Left renal pelvis (tissue), 4 donors: ENCODE data around the gene NIBAN1. TPM values are rescaled to one million over a fixed set of nuclear protein-coding genes. Genes with fewer than 3 reads are reported as not detected.
"Not testable (repeated sequence)": the region's sequence is repeated elsewhere in the genome, so short reads cannot be mapped to it uniquely, and the experiment has no call there.

Source experiments
- DNase-seq, 4 donors: peaks; one replicate each; pipeline ENCODE4 v3.0.0-alpha.2; 2013; ENCODE audit warnings: low read depth in 4 of 4, low spot score in 3 of 4
- polyA plus RNA-seq, 4 donors: library from polyadenylated mRNA; unstranded; fragments of 120-200 nt; gene quantifications; one replicate each; pipeline ENCODE4 v1.2.1, GENCODE V29; 2013; ENCODE audit not compliant: insufficient read length in 4 of 4

The NIBAN1 gene
- polyA plus RNA-seq, 4 donors, result 3.0 to 18.3 (median 4.0) TPM

DNA sequence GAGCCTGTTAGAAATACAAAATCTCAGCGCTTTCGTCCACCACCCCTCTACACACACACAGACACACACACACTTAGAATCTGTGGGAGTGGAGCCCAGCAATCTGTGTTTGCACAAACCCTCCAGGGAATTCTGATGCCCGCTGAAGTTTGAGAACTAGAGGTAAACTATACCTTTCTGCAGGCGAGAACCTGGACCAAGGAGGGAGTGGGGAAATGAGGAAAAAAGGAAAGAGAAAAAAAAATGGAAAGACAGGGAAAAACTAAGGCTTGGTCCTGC, 468 bp upstream of the NIBAN1 start:
- DNase-seq, result no peak

DNA sequence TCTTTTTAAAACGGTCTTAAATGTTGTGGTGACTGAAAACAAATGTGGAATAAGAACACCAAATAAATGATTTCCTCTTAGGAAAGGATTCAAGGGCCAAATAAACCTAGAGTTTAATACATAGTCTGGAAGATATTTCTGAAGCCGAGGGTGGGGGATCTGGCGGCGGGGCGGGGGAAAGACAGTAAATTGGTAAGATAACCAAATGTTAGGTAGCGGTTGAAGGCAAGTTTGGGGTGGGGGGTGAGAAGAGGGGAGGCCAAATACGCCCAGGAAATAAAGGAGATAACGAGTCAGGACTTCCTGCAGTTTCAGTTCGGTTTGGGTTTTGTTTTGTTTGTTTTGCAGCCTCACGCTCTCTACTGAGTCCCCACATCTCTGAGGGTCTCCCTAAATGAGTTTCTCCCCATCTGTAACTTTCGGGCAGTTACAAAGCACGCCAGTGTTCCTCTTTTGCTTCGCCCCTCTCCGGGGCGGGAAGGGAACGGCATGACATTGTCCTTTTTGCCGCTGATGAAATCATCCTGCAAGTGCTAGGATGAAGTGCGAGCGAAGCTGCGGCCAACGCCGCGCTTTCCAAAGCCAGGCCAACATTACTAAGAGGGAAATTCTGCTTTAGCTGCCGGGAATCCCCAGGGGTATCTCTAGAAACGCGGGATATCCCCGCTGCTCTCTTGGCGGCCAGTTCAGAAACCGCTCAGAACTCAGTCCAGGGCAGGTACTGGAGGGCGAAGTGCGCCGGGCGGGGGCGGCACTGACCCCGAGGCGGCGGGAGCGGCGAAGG, 844 bp downstream of the NIBAN1 start:
- DNase-seq, result peak in 1 of 4 donors; percentile 44

DNA sequence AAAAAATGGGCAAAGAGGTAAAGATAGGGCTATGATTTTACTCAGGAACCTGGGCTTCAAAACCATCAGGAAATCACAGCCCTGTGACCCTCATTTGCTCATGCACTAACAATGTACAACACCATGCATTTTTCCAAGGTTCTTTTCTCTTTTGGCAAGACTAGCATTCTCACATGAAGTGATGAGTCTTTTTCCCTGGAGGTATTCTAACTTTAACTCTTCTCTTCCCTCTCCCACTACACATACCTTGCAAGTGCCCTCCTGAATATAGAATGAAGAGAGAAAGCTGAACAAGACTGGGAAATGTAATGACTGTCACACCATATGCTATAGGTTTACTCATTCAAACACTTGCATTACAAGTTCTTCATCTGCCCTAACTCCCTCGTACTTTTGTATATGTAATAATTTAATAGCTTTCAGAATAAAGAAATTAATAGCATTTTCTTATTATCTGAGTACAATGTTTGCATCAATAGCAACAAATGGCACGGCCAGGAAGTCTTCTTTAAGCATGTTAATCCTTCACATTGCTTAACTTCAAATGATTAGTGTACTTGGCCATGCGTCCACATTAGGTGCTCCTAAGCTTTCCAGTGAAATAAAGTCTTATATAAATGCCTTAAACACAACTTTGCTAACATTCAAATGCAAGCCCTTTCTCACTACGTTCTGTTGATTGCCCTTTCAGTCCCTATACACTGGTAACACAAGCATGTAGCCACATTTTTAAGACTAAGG, 1.8 kb downstream of the NIBAN1 start:
- no peak for DNase-seq

DNA sequence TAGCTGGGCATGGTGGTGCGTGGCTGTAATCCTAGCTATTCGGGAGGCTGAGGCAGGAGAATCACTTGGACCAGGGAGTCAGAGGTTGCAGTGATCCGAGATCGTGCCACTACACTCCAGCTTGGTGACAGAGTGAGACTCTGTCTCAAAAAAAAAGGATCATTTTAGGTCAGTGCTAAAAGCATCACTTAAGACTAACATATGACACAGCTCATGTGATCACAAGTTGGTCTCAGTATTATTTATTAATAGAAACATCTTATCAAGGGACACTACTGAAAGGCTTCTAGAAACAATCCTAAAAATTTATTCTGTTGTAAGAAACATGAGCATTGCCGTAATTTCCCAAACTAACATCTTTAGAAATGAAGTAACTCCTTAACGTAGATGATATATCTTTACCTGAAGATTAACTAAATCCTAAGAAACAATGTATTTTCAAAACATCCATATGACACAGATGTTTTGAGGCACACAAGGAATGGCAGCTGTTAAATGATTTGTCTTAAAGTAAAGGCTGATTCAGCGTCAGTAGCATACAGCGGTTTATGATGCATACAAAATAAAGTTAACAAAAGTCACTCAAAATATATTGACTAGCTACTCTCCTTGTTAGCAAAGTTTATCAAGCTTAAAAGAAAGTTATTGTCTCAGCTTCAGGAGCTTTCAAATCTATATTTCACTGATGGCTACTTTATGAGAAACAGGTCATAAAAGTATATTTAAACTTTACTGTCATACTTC, 2.6 kb downstream of the NIBAN1 start:
- no peak for DNase-seq

DNA sequence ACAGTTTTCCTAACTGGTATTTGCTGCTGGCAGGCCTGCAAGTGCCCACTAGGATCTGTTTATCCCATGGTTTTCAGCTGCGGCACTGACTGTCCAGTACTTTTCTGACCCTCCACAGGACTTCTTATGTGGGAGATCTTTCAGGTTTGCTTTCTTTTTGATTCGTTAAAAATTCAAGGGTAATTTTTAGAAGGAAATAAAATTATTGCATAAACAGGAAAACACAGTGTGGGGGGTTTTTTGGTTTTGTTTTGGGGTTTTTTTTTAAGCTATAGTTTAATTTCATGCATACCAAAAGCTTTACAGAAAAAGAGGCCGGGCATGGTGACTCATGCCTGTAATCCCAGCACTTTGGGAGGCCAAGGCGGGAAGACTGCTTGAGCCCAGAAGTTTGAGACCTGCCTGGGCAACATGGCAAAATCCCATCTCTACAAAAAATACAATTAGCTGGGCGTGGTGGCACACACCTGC, 3.6 kb downstream of the NIBAN1 start:
- DNase-seq, result no peak

DNA sequence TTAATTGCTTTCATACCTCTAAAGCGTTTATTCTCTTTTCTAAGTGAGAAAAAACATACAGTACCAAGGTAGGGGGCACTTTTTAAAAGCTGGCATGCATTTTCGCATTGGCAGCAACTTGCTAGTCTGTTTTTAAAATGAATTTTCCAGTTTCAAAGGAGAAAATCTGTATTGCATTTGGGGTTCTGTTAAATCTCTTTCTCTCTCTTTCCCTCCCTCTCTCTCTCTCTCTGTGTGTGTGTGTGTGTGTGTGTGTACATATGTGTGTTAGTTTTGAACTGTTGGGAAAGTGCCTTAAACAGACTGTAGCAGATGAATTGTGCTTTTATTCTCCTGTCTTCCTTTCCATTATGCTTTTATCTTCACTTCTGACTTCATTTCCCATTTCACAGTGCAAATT, 7.3 kb downstream of the NIBAN1 start:
- DNase-seq, result no peak

DNA sequence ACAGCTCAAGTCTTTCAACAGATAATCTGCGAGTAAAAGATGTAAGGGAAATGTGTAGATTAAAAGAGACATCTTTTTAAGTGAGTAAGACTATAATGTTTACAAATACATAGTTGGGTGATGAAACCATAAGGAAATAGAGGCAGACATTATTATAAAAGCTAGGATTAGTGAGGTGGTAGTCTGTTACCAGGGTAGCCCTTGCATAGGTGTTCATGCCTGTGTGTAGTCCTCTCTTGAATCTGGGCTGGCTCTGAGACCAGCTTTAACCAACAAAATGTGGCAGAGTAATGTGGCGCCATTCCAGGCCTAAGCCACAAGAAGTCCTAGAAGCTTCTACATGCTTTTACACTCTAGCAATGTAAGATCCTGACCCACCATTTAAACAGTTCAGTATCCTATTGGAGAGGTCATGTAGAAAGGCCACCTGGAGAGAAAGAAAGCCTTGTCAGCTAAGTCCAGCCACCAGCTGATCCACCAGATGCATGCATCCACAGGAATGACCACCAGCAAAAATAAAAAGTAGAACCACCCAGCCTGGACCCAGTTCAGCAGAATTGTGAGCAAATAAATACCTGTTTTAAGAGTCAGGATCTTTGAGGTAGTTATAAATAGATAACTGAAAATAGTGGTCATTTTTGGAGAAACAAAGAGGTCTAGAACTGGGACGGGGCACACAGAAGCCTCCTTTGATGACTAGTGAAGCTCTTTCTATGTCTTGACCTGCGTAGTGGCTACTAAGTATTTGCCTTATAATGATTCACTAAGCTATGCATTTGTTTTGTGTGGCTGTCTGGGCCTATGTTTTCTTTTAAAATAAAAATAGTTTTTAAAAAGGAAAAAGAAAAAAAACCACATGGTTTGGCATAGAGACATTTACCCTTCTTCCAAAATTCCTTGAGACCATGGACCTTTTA, 8.1 kb downstream of the NIBAN1 start:
- no peak for DNase-seq

DNA sequence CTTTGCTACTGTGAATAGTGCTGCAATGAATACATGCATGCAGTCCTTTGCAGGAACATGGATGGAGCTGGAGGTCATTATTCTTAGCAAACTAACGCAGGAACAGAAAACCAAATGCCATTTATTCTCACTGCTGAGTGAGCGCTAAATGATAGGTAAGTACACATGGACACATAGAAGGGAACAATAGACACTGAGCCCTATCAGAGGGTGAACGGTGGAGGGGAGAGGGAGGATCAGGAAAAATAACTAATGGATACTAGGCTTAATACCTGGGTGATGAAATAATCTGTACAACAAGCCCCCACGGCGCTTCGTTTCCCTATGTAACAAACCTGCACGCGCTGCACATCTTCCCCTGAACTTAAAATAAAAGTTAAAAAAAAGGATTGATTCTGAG, 8.9 kb downstream of the NIBAN1 start:
- DNase-seq, result no peak

DNA sequence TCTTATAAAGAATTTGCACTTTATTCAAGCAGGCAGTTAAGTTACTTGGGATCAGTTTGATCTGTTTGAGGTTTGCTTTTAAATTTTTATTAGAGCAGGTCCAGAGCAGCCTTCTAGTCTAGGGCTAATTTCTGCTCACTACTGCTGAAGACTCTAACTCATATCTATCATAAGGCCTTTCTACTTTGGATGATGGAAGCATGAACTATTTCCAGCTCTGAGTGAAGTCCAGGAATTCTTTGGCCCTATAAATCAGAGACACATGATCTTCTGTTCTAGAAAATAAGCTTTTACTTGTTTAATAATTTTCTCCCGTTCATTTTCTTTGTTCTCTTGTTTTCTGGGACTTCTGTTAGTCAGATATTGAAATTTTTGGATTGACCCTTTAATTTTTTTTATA, 14.7 kb downstream of the NIBAN1 start:
- no peak for DNase-seq

DNA sequence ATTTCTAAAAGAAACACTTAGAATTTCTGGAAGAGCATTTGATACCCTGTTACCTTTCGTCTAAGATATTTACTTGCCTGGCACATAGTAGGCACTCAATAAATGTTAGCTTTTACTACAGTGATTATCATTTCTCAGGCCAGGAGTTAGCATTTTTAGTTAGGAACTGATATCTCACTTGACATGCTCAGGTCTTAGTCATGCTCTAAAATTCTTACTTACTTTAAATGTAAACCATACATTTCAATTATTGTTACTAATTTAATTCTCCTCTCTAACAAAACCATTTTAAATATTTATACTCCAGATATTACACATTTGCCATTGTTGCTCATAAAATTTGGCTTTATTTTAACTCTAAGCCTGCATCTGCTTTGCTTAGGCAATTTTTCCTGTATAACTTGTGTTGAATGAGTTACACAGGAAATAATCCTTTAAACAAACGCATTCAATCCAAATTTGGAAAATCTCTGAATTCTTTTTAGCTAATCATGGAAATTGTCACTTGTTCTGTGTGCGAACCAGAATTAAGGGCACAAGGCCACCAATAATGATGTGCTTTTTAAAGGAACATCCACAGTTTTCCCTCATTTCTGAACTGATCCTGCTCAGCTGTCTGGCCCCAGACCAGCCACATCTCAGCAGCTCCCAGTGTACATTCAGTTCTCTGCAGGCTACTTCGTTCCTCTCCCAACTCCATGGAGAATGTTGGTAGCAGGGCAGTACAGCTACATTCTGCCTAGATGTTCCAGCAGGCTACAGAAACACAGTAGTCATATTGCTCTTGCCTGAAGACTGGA, 15.6 kb downstream of the NIBAN1 start:
- DNase-seq, result no peak

DNA sequence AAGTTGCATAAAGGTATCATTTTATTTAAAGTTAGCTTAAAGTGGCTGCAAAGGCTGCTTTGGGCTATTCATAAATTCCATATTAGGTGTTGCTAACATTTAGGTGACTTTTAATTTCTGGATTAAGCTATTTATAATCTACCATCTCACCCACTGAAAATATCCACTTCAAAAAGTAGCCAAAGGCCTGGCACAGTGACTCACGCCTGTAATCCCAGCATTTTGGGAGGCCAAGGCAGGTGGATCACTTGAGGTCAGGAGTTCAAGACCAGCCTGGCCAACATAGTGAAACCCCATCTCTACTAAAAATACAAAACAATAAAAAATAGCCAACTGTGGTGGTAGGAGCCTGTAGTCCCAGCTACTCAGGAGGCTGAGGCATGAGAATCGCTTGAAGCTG, 16.4 kb downstream of the NIBAN1 start:
- DNase-seq, result not testable (repeated sequence)

DNA sequence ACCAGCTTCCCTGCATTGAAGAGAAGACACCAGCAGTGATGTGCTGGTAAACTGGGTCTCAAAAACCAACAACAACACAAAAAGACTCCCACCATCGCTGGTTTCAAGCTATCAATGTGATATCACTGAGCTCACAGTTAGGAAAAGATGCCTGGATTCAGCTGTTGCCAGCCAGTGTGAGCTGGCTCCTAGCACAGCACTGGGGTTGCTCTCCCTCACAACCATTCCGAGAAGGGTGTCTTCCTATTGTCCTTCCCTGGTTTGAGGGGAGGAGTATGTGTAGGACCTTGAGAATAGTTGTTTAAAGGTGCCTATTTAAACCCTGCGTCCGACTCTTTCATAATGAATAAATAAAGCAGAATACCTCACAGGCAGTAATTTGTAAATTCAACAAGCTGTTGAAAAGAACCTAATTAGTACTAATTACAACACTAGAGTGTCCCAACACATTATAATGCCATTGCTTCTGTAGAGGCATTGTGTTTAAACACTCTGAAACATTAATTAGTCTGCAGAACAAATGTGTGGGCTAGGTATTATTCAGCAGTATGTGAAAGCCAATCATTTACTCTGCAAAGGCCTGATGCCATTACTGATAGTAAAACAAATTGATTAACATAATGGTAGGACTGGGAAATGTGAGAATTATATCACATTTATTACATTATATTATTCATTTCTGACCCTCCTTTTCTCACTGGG, 17.2 kb downstream of the NIBAN1 start:
- no peak for DNase-seq

DNA sequence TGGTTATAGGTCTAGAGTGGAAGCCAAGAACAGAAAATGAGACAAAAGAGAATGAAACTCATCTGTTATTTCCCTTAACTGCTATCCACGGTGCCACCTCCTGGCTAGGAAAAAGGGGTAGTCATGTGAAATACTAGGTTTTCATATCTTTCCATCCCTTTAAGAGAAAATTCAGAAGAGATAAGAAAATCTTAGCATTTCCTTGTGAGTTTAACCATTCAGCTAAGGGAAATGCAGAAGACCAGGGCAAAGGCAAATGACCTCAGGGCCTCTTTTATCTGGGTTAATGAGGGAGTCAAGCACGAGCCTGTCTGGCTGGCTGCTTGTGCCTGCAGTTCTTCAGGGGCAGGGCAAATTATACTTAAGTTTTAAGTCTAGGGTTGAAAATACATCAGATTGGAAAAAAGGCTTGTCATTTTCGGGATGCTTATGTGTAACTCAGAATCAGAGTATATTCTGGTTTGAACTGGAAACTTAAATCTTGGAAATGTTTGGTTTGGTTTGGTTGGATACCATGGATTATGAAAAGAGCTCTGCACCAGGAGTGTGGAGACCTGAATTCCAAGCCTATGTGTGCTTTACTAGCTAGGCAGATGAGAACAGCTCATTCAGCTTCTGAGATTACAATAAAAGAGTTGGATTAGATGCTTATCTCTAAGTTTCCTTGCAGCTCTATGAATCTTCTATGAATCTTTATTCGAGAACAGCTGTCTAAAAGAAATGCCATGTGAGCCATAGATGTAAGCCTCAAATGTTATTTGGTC, 19.9 kb downstream of the NIBAN1 start:
- no peak for DNase-seq

DNA sequence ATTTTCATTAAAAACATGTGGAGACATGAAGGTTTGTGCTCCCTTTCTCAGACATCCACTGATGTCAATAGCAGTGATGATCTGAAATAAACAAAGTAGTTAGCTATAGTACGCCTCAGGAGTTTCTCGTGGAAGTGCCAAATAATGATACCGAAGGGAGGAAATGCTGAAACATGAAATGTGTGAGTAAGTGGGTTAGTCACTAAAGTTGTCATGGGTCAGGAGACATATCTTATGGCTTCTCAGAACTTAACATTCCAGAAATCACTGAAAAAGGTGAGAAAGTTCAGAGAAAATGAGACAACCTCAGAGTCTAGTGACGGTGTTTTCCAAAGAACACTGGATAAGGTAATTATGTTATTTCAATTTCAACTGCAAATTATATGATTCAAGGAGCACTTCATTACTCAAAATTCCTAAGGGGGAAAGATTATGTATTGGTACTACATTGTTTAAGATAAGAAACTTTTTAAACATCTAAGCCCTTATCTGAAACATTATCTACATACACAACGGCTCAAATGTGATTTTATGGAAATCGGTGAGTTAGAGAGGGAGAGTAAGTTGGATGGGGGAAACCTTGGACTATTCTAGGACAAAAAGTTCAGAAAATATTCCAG, 20.6 kb downstream of the NIBAN1 start:
- DNase-seq, result no peak

DNA sequence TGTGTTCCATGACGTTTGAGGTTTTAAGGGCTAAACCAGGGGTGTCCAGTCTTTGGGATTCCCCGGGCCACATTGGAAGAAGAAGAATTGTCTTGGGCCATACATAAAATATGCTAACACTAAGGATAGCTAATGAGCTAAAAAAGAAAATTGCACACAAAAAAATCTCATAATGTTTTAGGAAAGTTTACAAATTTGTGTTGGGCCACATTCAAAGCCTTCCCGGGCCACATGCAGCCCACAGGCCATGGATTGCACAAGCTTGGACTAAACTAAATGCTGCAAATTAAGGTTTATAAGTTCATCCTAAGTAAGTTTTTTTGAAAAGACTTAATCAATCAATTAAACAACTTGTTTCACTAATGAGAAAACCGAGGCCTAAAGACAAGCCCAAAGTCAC, 21.9 kb downstream of the NIBAN1 start:
- DNase-seq, result no peak

DNA sequence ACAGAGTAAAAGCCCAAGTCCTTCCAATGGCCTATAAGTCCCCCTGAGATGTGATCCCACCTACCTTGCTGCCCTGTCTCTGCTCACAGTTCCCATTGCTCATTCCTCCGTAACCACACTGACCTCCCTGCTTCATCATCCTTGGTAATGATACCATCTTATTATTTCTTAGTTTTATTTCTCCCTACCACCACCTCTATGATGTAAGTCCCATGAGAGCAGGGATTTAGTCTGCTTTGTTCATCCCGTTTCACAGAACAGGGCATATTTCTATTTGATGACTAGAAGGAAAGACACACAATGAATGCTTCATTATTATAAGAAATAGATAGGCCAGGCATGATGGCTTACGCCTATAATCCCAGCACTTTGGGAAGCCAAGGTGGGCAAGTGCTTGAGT, 22.5 kb downstream of the NIBAN1 start:
- DNase-seq, result no peak

DNA sequence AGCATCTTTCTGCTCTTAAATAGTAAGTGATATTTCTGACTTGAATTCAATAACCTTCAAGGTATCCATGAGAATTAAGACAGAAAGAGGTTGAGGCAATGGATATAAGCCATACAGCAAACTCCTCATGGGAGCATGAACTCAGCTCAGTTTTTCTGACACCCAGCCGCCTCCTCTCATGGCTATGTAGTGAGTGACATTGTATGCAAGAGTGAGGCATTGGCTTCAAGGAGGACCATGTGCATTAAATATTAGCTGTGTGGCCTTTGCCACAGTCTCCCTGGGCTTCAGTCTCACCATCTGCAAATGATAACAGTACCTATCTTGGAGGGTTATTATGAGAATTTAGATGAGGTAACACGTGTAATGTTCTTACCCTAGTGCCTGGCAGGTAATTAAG, 23.4 kb downstream of the NIBAN1 start:
- no peak for DNase-seq

DNA sequence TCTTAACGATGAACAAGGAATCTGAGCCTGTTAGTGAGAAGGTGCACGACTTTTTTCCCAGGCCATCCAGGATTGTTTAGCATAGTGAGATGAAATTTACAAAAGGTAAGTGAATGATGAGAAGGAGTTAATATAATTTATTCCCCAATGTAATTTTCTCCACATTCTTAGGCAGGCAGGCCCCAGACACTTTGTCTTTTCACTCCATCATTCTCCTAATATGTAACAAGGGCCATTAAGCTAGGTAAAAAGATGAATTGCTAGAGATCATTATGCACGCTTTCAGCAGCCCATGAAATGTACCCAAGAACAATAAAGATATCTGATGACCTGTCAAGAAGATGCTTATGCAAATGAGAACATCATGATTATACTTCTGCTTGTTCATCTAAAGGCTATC, 24.1 kb downstream of the NIBAN1 start:
- no peak for DNase-seq
